Astrocyte of the hippocampus (primary cell): Measurements from ENCODE around the gene LRRC3.
"Not testable (repeated sequence)": the region's sequence is repeated elsewhere in the genome, so short reads cannot be mapped to it uniquely, and the experiment has no call there.

Experiments
- DNase-seq: peaks from one replicate; pipeline ENCODE4 v3.0.0; 2011; ENCODE audit warnings: low read depth, low spot score

Gene LRRC3

GRCh38 chr21:44496564-44497550, 41.5 kb downstream of the LRRC3 start:
- DNase-seq: peak; percentile 7

DNA sequence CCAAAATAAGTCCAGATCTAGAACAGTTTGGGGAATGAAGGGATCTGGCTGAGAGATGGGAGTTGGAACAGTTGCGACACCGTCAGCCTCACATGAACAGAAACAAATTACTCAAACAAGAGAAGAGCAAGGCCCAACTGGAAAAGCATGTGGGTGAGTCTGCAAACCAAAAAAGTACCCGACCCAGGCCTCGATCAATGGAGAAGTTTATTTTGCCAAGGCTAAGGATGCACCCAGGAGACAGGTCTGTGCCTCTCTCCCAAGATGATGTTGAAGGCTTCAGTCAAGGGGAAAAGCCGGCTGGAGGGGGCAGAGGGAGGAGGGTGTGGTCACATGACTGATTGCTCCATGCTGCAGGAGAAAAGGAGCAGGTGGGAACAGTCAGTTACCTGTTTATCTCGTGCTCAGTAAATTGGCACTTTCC, 42.4 kb downstream of the LRRC3 start:
- DNase-seq: no peak

- DNase-seq: no peak
Measured at GRCh38 chr21:44498280-44499210, 43.2 kb downstream of the LRRC3 start.

- no peak for DNase-seq
Measured at GRCh38 chr21:44499211-44499560, 43.9 kb downstream of the LRRC3 start.

GRCh38 chr21:44499631-44500030, 44.3 kb downstream of the LRRC3 start:
- DNase-seq: no peak

- no peak for DNase-seq
Measured at GRCh38 chr21:44500111-44500510, 44.8 kb downstream of the LRRC3 start.

DNA sequence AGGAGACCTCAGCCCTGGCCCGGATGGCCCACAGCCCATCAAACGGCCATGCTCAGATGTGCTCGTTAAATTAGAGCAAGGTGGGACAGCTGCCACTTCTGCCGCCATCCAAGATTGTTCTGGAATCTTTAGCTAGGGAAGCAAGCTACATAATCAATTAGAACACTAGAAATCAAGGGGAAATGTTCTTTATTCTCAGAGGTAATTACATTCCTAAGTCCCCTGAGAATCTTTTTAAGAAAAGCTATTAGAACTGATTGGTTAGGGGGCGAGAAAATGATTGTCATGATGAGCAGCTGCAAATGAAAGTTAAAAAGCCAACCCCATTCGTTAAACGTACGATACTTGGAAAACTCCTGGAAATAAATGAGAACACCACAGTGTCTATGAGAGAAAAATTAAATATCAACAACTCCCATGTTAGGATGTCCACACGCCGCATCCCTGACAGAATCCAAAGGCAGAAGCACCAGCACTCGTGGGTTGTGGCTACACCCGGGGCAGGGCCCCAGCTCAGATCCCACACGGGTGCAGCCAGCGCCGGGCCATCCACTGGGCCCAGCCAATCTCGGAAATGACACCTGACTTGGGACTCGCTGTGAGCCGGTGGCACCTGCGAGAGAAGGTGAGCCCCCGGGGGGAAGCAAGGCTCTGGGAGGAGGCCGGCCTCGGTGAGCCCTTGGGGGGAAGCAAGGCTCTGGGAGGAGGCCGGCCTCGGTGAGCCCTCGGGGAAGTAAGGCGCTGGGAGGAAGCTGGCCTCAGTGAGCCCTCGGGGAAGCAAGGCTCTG, 47.1 kb downstream of the LRRC3 start:
- DNase-seq: no peak

DNA sequence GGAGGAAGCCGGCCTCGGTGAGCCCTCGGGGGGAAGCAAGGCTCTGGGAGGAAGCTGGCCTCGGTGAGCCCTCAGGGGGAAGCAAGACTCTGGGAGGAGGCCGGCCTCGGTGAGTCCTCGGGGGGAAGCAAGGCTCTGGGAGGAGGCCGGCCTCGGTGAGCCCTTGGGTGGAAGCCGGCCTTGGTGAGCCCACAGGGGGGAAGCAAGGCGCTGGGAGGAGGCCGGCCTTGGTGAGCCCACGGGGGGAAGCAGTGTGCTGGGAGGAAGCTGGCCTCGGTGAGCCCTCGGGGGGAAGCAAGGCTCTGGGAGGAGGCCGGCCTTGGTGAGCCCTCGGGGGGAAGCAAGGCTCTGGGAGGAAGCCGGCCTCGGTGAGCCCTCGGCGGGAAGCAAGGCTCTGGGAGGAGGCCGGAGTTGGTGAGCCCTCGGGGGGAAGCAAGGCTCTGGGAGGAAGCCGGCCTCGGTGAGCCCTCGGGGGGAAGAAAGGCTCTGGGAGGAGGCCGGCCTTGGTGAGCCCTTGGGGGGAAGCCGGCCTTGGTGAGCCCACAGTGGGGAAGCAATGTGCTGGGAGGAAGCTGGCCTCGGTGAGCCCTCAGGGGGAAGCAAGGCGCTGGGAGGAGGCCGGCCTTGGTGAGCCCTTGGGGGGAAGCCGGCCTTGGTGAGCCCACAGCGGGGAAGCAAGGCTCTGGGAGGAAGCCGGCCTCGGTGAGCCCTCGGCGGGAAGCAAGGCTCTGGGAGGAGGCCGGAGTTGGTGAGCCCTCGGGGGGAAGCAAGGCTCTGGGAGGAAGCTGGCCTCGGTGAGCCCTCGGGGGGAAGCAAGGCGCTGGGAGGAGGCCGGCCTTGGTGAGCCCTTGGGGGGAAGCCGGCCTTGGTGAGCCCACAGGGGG, 47.9 kb downstream of the LRRC3 start:
- DNase-seq: not testable (repeated sequence)

DNA sequence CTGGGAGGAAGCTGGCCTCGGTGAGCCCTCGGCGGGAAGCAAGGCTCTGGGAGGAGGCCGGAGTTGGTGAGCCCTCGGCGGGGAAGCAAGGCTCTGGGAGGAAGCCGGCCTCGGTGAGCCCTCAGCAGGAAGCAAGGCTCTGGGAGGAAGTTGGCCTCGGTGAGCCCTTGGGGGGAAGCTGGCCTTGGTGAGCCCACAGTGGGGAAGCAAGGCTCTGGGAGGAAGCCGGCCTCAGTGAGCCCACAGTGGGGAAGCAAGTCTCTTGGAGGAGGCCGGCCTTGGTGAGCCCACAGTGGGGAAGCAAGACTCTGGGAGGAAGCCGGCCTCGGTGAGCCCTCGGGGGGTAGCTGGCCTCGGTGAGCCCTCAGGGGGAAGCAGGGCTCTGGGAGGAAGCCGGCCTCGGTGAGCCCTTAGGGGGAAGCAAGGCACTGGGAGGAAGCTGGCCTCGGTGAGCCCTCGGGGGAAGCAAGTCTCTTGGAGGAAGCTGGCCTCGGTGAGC, 48.6 kb downstream of the LRRC3 start:
- no peak for DNase-seq

DNA sequence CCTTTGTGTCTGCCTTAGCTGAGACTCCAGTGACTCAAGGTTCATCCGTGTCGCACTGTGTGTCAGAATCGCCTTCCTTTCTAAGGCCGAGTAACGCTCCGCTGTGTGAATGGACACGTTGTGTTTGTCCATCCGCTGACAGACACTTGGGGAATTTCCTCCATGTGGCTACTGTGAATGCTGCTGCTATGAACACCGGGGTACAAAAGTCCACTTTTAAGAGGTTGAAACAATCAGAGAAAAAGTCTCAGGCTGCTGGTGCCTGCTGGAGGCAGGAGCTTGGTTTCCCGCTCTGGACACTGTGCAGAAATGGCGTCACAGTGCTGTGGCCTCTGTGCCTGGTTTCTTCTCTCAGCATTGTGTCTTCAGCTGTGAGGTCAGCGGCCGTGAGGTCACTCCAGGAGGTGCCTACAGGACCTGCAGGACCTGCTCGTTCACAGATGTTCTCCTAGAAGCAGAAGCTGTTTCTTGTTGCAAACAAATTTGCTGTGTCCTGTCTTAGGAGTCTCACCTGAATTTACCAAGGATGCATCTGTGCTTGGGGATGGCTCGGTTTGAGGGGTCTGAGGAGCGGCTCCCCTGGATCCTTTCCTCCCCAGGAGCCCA, 50.5 kb downstream of the LRRC3 start:
- peak; percentile 16 for DNase-seq

GRCh38 chr21:44506279-44507255, 51.3 kb downstream of the LRRC3 start:
- no peak for DNase-seq

DNA sequence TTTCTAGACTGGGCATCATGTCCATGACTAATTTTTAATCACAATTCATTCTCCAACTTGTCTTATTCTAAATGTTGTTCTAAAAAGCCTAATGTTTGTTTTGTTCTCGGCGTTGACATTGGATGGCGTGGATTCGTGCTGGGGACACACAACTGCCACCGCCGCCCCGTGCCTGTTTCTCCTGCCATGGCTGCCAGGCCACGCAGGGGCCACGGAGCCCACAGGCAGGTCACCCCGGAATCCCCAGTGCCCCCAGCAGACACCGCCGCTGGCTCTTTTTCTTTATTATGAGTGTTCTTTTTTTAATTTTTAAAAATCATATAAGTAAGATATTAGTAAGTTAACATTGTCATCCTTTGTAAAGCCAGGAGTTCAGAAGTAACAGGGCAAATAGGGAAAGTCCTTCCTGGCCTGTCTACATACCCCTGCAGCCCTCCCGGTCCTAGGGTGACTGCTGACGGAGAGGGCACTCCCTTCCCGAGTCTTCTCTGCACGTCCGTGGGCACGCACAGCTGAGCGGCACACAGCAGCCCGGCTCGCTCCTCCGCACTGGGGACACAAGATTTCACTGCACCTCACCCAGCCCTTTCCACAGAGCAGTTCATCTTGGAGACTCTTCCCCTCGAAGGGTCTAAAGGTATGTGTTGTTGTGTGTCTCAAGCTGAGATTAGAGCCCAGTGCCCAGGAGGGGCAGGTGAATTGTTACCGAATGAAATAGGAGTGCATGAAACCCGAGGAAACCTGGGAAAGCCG, 52.5 kb downstream of the LRRC3 start:
- DNase-seq: no peak

DNA sequence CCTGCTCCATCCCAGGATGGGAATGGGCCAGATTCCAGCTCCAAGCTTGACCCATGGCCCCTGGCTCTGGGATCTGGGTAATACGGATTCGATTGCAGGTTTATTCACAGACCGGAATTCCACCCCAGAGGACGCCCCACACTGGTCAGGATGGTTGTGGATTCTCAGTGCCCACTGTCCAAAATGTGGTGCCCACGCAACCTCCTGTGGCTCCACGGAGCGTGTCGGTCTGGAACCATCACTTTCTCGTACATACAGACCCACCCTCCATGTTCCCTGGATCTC, 53.1 kb downstream of the LRRC3 start:
- no peak for DNase-seq

GRCh38 chr21:44508711-44509445, 53.6 kb downstream of the LRRC3 start:
- no peak for DNase-seq

DNA sequence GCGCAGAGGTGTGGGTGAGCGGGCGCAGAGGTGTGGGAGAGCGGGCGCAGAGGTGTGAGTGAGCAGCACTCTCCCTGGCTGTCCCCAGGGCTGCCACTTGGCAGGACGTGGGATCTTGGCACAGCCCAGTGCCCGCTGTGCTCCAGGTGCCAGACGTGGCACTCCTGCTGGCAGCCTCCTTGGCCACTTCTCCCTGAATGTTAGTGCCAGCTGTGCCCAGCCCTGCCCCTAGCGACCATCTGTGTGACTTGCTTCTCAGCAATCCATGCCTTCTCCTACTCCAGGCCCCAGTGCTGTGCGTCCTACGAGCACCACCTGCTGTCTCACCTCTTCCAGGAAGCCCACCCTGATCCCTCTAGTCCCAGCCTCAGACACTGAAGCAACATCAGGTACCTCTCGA, 54.2 kb downstream of the LRRC3 start:
- no peak for DNase-seq

DNA sequence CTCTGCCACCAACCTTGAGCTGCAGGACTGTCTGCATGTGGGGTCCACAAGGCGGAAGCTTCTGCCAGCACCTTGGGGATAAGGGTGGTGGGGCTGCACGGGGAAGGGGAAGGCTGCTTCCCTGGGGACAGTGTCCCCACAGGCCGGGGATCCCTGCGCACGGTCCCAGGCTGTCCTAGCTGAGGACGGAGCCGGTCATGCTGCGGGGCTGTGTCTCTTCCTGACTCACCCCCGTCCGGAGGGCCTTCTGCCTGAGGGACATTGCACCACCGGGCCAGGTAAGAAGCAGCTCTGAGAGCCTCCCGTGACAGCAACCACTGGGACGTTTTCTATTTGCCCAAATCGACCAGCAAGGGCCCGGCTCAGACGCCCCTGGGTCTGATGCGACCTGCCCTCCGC, 54.8 kb downstream of the LRRC3 start:
- no peak for DNase-seq

GRCh38 chr21:44510508-44511218, 55.4 kb downstream of the LRRC3 start:
- peak; percentile 73 for DNase-seq
